GM19468 (cell line): ENCODE data around the gene CCDC59.
"Not testable (repeated sequence)": the region's sequence is repeated elsewhere in the genome, so short reads cannot be mapped to it uniquely, and the experiment has no call there.

Source experiments
- ATAC-seq: cut with Tn5 transposase; IDR thresholded peaks from one replicate; pipeline ENCODE4 v1.9.1; 2021; ENCODE audit warnings: mild to moderate bottlenecking, moderate library complexity, moderate number of reproducible peaks; ENCODE audit not compliant: unreplicated experiment; ENCODE audit errors: extremely low read depth

The CCDC59 gene, protein sequence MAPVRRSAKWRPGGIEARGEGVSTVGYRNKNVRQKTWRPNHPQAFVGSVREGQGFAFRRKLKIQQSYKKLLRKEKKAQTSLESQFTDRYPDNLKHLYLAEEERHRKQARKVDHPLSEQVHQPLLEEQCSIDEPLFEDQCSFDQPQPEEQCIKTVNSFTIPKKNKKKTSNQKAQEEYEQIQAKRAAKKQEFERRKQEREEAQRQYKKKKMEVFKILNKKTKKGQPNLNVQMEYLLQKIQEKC

DNA sequence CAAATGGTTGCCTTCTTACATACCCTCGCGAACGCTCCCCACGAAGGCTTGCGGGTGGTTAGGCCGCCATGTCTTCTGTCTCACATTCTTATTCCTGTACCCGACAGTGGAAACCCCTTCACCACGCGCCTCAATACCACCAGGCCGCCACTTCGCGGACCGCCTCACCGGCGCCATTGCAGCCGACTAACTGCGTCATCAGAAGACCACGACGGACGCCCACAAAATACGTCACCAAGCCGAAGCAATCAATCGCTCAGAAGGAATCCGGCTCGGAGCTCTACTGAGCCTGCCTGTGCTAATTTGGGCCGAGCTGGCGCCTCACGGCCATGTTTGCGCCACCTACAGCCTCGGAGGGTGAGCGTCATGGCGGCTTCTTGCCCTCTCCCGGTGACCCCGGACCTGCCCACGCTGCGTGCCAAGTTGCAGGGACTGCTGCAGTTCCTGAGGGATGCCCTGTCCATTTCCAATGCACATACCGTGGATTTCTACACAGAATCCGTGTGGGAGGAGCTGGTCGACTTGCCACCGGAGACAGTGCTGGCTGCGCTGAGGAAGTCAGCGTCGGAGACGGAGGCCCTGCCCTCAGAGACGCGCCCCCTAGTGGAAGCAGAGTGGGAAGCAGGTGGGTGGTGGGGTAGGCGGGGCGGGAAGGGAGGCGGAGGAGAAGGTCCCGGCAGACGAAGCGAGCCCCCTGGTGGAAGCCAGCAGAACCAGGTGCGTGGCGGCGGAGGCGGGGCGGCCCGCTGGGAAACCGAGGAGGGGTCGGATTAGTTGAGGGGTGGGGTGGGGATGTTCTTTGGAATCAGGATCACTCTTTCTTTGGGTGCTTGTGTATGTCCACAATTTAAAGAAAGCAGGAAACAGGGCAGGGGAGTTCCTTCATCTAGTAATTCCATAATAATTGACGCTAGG, at the start of gene CCDC59, which contains the start of gene METTL25:
TSS of gene CCDC59 (minus strand) at position 188 of the 915 bp plus-strand sequence. CDS start at position 177, 11 bp downstream.
TSS of gene METTL25 (plus strand) at position 330 of the 915 bp plus-strand sequence. CDS start at position 367, 37 bp downstream.
- peak; percentile 90 for ATAC-seq

DNA sequence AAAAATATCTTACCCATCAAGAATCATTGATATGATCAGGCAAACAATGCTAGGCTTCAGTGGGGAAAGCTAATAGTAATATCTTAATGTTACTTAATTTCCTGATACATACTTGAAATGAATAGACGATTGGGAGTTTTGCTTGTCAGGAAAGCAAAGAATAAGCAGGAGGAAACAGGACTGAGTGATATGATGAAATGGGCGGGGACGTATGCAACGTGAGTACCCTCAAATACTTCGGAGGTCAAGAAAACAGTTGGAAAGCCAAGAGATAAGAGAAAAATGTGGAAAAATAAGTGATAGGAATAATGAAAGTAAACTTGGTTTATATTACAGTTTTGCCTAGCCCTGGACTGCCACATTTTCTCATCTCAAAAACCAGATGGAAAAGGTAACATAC, 49.3 kb upstream of the CCDC59 start:
- ATAC-seq: no peak

DNA sequence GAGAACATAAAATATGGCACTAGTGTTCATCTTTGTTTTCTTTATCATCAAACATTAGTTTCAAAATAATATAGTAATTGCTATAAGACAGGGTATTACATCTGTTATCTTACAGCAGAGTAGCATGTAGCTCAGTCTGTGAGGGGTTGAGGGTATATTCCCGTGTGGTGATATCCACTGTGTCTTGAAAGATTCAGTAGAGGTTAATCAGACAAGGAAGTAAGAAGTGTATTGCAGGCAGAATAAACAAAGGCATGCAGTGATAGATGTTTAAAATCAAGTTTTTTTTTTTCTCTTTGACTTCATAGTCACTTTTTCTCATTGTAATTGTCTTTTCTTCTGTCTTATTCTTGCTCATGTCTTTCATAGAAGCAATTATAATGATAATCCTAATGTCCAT, 48.5 kb upstream of the CCDC59 start:
- no peak for ATAC-seq

DNA sequence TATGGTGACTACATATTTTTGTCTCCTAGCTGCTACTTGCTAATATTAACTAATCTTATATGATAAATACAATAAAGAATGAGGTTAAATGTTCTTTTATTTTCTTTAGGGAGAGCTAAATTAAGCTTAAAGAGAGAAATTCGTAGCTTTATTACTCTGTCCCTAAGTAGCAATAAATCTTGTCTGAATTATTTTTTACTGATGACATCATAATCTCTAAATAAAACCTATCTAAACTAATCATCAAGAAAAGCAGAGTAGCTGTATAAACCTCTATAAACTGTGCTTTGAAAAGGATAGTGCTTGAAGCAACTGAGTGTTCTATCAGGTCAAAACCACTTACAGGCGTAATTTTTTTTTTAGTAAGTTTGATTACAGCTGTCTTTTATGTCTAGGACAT, 42.6 kb upstream of the CCDC59 start:
- no peak for ATAC-seq

DNA sequence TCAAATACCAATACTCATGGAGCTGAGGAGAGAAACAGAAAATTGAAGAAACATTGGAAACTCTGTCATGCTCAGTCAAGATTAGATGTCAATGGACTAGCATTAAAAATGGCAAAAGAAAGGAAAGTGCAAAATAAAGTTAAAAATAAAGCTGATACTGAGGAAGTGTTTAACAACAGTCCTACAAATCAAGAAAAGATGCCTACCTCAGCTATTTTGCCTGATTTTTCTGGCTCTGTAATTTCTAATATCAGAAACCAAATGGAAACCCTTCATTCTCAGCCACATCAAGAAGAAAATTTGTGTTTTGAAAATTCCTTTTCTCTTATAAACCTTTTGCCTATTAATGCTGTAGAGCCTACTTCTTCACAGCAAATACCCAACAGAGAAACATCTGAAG, 40.7 kb upstream of the CCDC59 start:
- no peak for ATAC-seq

DNA sequence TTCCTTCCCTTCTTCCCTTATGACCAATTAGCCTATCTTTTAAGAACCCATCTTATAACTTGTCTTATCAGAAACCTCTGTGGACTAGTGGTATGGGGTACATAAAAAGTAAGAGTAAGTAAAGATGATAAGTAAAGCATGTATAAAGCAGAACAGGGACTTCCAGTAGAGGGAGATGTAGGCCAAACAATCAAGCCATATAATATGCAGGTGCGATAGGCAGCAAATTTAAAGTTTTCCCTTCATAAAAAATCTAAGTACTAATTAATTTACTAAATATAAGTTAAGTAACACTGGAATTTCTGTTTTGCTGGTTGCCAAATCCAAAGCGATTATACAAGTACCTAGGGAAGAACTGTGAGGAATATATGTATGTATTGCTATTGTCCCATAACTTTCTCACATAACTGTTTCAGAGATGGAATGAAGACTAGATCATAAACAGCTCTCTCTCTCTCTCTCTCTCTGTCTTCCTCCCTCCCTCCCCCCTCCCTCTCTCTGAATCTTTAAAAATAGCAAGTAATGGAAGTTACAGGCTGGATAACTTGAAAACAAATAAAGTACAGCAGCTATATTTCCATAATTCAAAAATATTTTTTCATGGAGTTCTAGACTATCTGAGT, 25.9 kb upstream of the CCDC59 start:
- ATAC-seq: no peak

DNA sequence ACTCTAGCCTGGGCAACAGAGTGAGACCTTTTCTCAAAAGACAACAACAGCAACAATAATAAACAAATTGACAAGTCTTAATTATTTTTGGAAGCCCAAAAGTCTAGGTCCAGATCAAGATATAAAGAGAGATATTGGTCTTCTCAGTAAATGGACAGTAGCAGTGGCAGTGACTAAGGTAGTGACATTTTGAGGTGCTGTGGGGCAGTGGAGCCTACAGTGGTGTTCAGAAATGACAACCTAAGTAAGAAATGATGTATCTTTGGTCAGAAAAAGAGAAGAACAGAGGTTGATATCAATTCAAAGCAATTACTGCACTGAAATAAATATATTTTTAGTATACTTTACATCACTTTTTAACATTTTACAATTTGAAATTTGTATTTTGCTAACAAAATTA, 20.8 kb upstream of the CCDC59 start:
- no peak for ATAC-seq

DNA sequence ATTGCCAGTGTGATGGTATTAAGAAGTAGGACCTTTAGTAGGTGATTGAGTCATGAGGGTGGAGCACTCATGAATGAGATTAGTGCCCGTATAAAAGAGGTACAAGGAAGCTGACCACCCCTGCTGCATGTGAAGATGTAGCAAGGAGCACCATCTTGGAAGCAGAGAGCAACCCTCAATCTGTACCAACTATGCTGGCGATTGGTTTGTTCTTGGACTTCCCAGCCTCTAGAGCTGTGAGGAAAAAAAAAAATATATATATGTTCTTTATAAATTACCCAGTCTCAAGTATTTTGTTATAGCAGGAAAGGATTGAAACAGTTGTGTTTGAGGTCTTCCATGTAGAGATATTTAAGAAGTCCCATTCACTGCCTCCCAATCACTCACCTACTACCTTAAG, 17.0 kb upstream of the CCDC59 start:
- no peak for ATAC-seq

DNA sequence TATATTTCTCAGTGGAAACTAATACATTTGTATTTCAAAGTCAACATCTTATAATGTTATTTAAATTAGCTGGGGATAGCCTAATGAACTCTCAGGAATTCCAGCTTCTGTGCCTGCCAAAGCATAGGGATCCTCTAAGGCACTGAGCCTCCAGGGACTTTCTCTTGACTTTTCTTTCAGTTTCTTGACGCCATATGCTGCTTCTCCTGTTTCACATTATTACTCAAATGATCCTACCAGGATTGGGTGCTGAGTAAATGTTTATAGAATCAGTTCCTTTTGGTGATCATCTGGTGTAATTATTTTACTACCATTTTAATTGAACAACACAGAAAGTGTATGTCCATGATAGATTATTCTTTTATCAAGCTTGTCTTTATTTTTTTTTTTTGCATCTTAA, 8.0 kb upstream of the CCDC59 start:
- no peak for ATAC-seq

DNA sequence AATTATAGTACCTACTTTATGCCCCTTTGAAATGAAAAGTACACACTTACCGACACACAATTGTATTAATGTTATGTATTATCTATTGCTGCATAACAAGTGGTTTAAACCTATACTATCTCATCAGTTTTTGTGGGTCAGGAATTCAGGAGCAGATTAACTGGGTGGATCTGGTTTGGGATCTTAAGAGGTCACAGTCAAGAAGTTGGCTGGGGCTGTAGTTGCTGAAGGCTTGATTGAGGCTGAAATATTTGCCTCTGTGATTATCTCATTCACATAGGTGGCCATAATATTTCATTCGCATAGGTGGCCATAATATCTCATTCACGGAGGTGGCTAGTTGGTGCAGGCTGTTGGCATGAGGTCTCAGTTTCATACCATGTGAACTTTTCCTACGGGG, 5.8 kb upstream of the CCDC59 start:
- ATAC-seq: no peak

DNA sequence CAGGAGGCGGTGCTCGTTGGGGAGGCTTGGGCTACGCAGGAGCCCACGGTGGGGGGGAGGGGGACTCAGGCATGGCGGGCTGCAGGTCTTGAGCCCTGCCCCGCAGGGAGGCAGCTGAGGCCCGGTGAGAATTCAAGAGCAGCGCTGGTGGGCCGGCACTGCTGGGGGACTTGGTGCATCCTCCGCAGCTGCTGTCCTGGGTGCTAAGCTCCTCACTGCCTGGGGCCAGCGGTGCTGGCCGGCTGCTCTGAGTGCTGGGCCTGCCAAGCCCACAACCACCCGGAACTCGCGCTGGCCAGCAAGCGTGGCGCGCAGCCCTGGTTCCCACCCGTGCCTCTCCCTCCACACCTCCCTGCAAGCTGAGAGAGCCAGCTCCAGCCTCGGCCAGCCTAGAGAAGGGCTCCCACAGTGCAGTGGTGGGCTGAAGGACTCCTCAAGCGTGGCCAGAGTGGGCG, 3.3 kb upstream of the CCDC59 start:
- ATAC-seq: no peak

DNA sequence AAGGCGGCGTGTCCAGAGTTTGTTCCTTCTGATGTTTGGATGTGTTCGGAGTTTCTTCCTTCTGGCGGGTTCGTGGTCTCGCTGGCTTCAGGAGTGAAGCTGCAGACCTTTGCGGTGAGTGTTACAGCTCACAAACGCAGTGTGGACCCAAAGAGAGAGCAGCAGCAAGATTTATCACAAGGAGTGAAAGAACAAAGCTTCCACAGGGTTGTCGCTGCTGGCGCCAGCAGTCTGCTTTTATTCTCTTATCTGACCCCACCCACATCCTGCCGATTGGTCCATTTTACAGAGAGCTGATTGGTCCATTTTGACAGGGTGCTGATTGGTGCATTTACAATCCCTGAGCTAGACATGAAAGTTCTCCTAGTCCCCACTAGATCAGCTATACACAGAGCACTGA, 2.6 kb upstream of the CCDC59 start:
- not testable (repeated sequence) for ATAC-seq

DNA sequence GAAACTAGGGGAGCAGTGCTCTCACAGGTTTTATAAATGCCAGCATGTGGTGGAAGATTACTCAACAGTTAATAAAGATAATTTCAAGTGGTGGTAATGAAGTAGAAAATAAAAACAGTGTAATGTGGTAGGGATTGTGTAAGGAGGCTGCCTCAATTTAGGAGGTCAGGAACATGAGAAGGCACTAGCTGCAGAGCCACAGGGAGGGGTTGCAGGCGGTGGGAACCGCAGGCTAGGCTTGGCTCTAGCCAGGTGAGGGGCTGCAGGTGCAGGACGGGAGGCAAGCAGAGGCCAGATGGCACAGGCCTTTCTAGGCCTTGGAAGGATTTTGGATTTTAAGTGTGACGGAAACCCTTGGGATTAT, 910 bp upstream of the CCDC59 start:
- no peak for ATAC-seq

DNA sequence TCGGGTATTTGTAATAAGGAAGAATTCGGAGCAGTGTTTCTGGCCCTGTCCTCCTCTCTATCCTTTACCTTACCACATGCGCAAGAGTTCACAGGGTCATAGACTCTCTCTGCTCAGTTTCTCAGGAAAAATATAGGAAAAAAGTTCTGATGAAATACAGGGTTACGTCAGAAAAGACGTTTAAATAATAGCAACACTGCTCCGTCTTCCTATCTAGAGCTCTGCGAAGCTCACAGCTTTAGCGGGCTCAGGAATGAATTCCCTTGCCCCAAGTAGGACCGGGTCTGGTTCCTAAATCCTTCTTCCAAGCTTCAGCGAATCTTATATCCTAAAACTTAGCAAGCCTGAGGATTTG, 365 bp downstream of the CCDC59 start:
- ATAC-seq: no peak

DNA sequence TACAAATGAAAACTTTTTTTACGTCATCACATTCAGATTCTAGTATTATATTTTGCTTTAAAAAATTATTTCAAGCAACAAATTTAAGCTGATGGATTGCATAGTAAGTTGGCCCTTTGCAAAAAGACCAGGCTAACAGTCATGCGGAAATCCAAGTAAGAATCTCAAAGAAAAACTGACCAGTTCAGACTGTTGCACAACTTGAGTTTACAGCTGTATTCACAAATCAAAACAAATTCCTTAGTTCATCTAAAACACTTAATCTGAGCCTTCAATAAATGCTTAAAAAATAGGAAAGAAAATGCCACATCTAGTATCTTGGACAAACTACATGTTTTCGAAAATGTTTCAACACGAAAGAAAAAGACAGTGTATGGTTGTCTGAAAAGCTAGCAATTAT, 847 bp downstream of the CCDC59 start:
- ATAC-seq: no peak

DNA sequence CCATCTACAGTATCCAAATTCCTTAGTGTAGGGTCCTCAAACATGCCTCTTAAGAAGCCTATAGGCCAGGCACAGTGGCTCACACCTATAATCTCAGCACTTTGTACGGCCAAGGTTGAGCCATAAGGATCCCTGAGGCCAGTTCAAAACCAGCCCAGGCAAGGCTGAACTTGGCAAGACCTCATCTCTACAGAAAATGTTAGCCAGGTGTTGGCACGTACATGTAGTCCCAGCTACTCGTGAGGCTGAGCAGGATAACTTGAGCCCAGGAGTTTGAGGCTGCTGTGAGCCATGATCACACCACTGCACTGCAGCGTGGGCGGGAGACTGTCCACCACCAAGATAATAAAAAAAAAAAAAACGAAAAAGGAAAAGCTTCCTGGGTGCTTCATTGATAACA, 6.8 kb downstream of the CCDC59 start:
- ATAC-seq: no peak

DNA sequence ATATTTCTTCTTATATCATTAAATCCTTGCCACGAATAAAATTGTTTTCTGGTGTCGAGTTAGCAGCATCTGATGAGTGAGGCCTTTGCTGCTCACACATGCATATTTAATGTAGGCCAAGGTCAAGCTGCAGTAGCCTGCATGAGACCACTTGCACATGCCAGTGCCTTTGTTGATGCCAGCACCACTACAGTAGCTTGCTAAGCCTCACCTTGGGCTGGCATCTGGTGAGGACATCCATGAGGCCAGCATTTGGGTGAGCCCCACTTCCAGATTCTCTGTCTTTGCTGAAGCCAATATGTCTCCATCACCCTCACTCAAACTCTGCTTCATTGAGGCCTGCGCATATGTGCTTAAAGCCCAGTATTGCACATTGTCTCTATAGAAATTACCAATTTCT, 8.0 kb downstream of the CCDC59 start:
- ATAC-seq: no peak

DNA sequence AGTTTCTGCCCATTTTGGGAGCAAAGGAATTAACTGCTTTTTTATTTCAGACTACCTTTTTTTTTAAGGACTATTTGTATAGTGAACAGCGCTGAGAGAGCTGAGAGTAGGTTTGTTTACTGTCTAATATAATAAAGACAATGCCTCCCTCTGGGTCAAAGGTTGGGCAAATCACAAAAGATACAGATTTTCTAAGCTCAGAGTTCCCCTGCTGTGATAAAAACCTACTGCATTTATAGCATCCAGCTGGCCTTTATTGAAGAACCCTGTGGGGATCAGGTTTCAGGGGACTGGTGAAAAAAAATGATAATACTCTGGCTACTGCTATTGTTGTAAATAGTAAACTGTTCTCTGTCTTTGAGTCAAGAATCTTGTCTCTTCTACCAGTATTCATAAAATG, 28.7 kb downstream of the CCDC59 start:
- ATAC-seq: no peak

DNA sequence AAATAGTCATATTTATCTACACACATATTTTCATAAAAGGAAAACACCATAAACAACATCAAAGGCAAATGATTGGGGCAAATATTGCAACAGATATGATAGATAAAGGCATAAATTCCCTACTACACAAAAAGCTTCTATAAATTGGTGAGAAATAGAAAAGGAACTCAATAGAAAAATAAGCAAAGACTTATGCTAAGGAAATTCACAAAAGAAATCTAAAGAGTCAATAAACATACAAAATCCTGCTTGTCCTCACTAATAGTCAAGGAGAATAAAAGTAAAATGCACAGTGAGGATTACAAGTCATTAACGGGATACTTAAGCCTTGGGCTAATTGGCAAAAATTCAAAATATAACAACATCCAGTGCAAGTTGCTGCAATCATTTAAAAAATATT, 30.3 kb downstream of the CCDC59 start:
- ATAC-seq: no peak

DNA sequence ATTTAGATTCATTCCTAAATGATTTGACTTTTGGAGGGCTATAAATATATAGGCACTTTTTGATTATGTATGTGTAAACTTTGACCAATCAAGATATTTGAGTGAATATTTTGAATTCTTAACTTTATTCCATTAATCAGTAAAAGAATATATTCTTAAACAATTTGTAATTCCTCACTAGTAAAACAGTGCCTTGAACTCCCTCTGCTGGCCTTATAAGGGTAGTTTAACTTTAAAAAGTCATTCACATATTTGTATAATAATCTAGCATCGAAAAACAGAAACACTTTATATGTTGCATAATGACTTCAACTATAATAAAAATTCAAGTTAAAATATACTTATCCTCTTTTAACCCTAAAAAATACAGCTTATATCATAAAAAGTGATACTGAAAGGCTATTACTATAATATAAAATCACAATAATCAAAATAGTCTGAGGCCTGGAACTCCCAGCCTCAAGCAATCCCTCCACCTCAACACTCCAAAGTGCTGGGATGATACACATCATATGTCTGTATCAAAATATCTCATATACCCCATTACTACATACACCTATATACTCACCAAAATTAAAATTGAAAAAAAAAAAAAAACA, 31.2 kb downstream of the CCDC59 start:
- peak; percentile 40 for ATAC-seq
